HepG2 (cell line): Measurements from ENCODE around the gene SH3GL2. TPM values are rescaled to one million over a fixed set of nuclear protein-coding genes. Genes with fewer than 3 reads are reported as not detected.

Source experiments
- ATAC-seq: fragments of 200-7000 bp; cut with Tn5 transposase; 3 replicates; pipeline ENCODE4 v1.9.1; 2020; ENCODE audit warnings: mild to moderate bottlenecking, moderate library complexity
- BruUV-seq: library from RNA; stranded (reverse); fragments of 400-500 nt; replicated peaks from 2 replicates; lab custom pipeline; 2021; lab: Mats Ljungman, UMichigan
- CTCF ChIA-PET: fragments of 300-600 bp; formaldehyde crosslinking; extraction: SDS; loops from one replicate; lab custom pipeline; 2021; ENCODE audit warnings: low total read pairs, inconsistent platforms, low intra/inter-chr PET ratio; lab: Yijun Ruan, JAX
- POLR2A ChIA-PET: fragments of 350-600 bp; sonication (Branson Sonifier 250); formaldehyde crosslinking; loops from one replicate; lab custom pipeline; 2020; ENCODE audit warnings: antibody characterized with exemption, inconsistent platforms; lab: Yijun Ruan, JAX
- DNase-seq: peaks from one replicate; pipeline ENCODE4 v3.0.0-alpha.2; 2015; ENCODE audit warnings: low spot score
- FAIRE-seq: peaks from 3 replicates; lab custom pipeline; 2011; peaks lifted over from hg19 to GRCh38; lab: Jason Lieb, UNC
- H2AFZ ChIP-seq: one replicate; pipeline ENCODE4 v1.6.1; 2011; ENCODE audit warnings: low read length, inconsistent platforms
- H3K27ac ChIP-seq: fragments of 300-600 bp; 3 replicates; pipeline ENCODE4 v1.8.0; 2011; ENCODE audit warnings: mixed run types, mild to moderate bottlenecking, mixed read lengths, low read length, inconsistent platforms; ENCODE audit not compliant: insufficient read depth; ENCODE audit errors: extremely low read length
- H3K27me3 ChIP-seq, 2 experiments: fragments of 200-600 bp in 1 of 2; 2 replicates in 1 of 2; 3 replicates in 1 of 2; pipeline versions ENCODE4 v1.6.0 to v1.8.0; 2011; ENCODE audit warnings: low read length in 2 of 2, mild to moderate bottlenecking in 2 of 2, moderate library complexity in 2 of 2, inconsistent platforms in 1 of 2; ENCODE audit not compliant: insufficient read depth in 2 of 2, control insufficient read depth in 1 of 2
- H3K36me3 ChIP-seq, 2 experiments: fragments of 200-600 bp in 1 of 2; replicated peaks in 1 of 2; 2 replicates in 1 of 2; 3 replicates in 1 of 2; pipeline versions ENCODE4 v1.5.1 to v1.8.0; 2011; ENCODE audit warnings: low read length in 2 of 2, inconsistent platforms in 1 of 2; ENCODE audit not compliant: insufficient read depth in 2 of 2, control insufficient read depth in 1 of 2
- H3K4me1 ChIP-seq: 2 replicates; pipeline ENCODE4 v1.5.1; 2012; ENCODE audit warnings: low read length, inconsistent platforms; ENCODE audit not compliant: insufficient read depth
- H3K4me2 ChIP-seq: 2 replicates; pipeline ENCODE4 v1.6.0; 2011; ENCODE audit warnings: low read depth, low read length, inconsistent platforms
- H3K4me3 ChIP-seq, 3 experiments: fragments of 200-600 bp in 1 of 3; sonication (generic), shearing (Covaris generic) in 1 of 3; replicated peaks in 1 of 3; 2 replicates each; pipeline ENCODE4 v1.5.1; 2011 to 2016; ENCODE audit warnings: low read length in 3 of 3, inconsistent platforms in 2 of 3, low read depth in 2 of 3, mild to moderate bottlenecking in 2 of 3, control low read depth in 1 of 3, mixed read lengths in 1 of 3; ENCODE audit not compliant: insufficient read depth in 1 of 3
- H3K79me2 ChIP-seq: one replicate; pipeline ENCODE4 v1.6.1; 2011; ENCODE audit warnings: low read length, inconsistent platforms; ENCODE audit not compliant: insufficient read depth
- H3K9ac ChIP-seq: 2 replicates; pipeline ENCODE4 v1.6.0; 2011; ENCODE audit warnings: mild to moderate bottlenecking, low read depth, low read length, inconsistent platforms; ENCODE audit not compliant: insufficient read depth
- H3K9me3 ChIP-seq: 2 replicates; pipeline ENCODE4 v1.5.1; 2012; ENCODE audit warnings: mild to moderate bottlenecking, low read length
- H4K20me1 ChIP-seq: 2 replicates; pipeline ENCODE4 v1.6.0; 2011; ENCODE audit warnings: inconsistent platforms, mild to moderate bottlenecking, low read length, moderate library complexity; ENCODE audit not compliant: insufficient read depth
- ASH2L ChIP-seq: fragments of 300-600, 200-600 bp; sonication (generic); IDR thresholded peaks from 2 replicates; pipeline ENCODE4 v1.7.0; 2017; ENCODE audit warnings: low read depth, mild to moderate bottlenecking, moderate library complexity, mixed read lengths, low read length; ENCODE audit not compliant: insufficient read length
- DNMT1 ChIP-seq: sonication (generic); formaldehyde crosslinking; IDR thresholded peaks from 2 replicates; pipeline ENCODE4 v1.5.1; 2020; ENCODE audit warnings: mild to moderate bottlenecking, missing genetic modification reagents
- HNRNPK ChIP-seq: fragments of 200-400 bp; formaldehyde crosslinking; IDR thresholded peaks from 2 replicates; pipeline ENCODE4 v1.6.1; 2018; ENCODE audit warnings: low read length, low read depth, moderate library complexity, mild to moderate bottlenecking; ENCODE audit not compliant: poor library complexity, severe bottlenecking
- KLF12 ChIP-seq: sonication (generic); formaldehyde crosslinking; IDR thresholded peaks from 2 replicates; pipeline ENCODE4 v1.4.0; 2020; ENCODE audit warnings: missing genetic modification reagents, borderline replicate concordance
- MED1 ChIP-seq: sonication (generic); formaldehyde crosslinking; IDR thresholded peaks from 2 replicates; pipeline ENCODE4 v1.4.0; 2020; ENCODE audit warnings: missing genetic modification reagents
- NKX3-1 ChIP-seq: sonication (generic); formaldehyde crosslinking; IDR thresholded peaks from 2 replicates; pipeline ENCODE4 v1.5.0; 2020; ENCODE audit warnings: missing genetic modification reagents
- RCOR2 ChIP-seq: IDR thresholded peaks from 2 replicates; pipeline ENCODE4 v1.6.1; 2016; ENCODE audit warnings: missing biosample characterization, missing genetic modification reagents
- REL ChIP-seq: sonication (generic); formaldehyde crosslinking; conservative IDR thresholded peaks from 2 replicates; pipeline ENCODE4 v1.8.0; 2022; ENCODE audit warnings: mild to moderate bottlenecking, missing genetic modification reagents, moderate library complexity
- ZBTB20 ChIP-seq: sonication (generic); formaldehyde crosslinking; IDR thresholded peaks from 2 replicates; pipeline ENCODE4 v1.8.1; 2023; ENCODE audit warnings: missing genetic modification reagents, low read depth, mild to moderate bottlenecking, borderline replicate concordance
- WGBS: methylation state at CpG from one replicate; pipeline ENCODE4 v1.1.6; 2017; ENCODE audit warnings: low lambda C conversion rate; 5-methylcytosine and 5-hydroxymethylcytosine counted together
- in situ Hi-C: cut with HindIII; loops from 2 replicates; pipeline ENCODE4 v1.10.0; 2017; ENCODE audit warnings: low pct_unique_long_range_greater_than_20kb; ENCODE audit not compliant: extremely low pct_ligation_motif_present
- intact Hi-C: fragments of 100-400 bp; cut with micrococcal nuclease; formaldehyde crosslinking; loops from one replicate; pipeline ENCODE4 v1.10.0; 2022; ENCODE audit not compliant: unreplicated experiment
- polyA plus RNA-seq, 8 experiments: library from polyadenylated mRNA; depleted of rRNA in 3 of 8; stranded (reverse) in 7 of 8; unstranded in 1 of 8; fragments of >200 nt; fragmentation: Illumina TruSeq in 4 of 8; extraction: Trizol in 4 of 8; gene quantifications; 2 replicates each; pipeline versions ENCODE4 v1.2.1 to v1.2.3, GENCODE V29; 2011 to 2016; ENCODE audit warnings: low read depth in 4 of 8, missing spikeins in 1 of 8, mixed read lengths in 1 of 8; ENCODE audit not compliant: insufficient read depth in 1 of 8
- total RNA-seq, 5 experiments: library from RNA; depleted of rRNA; stranded (reverse); fragments of >200 nt; fragmentation: Illumina TruSeq; extraction: Trizol; gene quantifications; 2 replicates each; pipeline ENCODE4 v1.2.3, GENCODE V29; 2016; ENCODE audit warnings: low read depth in 1 of 5

The SH3GL2 gene
- total and polyA plus RNA-seq, 2 of the 13 experiments (the other 11 are each of a cell fraction or from before 2014, with no cell fraction given), result 0.04 TPM; not detected in 1

DNA sequence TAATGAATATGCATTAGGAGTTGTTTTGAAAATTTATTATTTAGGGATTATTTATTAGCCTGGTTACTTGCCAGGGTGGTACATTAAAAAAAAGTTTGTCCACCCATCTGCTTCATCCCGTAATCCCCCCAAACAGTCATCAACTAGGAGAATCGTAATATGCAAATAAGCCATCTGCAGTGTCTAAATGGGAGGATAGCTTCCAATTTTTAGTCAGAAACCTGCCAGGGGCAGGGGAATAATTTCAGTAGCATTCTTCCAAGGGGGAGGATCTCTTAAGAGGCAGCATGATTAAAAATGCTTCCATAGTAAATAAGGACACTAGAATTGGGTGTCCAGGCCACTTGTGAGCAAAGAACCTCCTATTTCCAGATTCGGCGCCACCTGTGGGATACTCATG is 43.3 kb downstream of the SH3GL2 start:
- CTCF ChIA-PET, result no interaction called here
- Histone ChIP-seq H4K20me1 (no peaks in the 10 kb centered on the region), H3K79me2 (no peaks in the 10 kb centered on the region), H3K27me3 (no peaks in the 10 kb centered on the region), H3K36me3 (no peaks in the 10 kb centered on the region), H3K9ac (no peak overlapping the region), H3K4me2 (no peak overlapping the region), H3K27ac (no peak overlapping the region), H3K4me3 (no peak overlapping the region), H2AFZ (no peak overlapping the region), H3K9me3 (no peaks in the 10 kb centered on the region), H3K4me1 (no peaks in the 10 kb centered on the region)
- intact Hi-C loops (no loop called here), in situ Hi-C loops (no loop called here)
- no peak for ATAC-seq
- TF ChIP-seq REL (CRISPR knock-in tag) (no peak), RCOR2 (CRISPR knock-in tag) (no peak)
- BruUV-seq, result no TSS peak
- POLR2A ChIA-PET, result no interaction called here
- FAIRE-seq, result no peak
- DNase-seq, result no peak
- 36% methylated on average over 4 of the region's 4 CpGs for WGBS

- DNase-seq (no peak), FAIRE-seq (no peak), ATAC-seq (no peak)
- Histone ChIP-seq H3K79me2 (no peaks in the 10 kb centered on the region), H2AFZ (no peak overlapping the region), H3K4me2 (no peak overlapping the region), H3K9me3 (no peaks in the 10 kb centered on the region), H4K20me1 (no peaks in the 10 kb centered on the region), H3K27ac (no peak overlapping the region), H3K4me3 (no peak overlapping the region), H3K27me3 (no peaks in the 10 kb centered on the region), H3K9ac (no peak overlapping the region), H3K36me3 (no peaks in the 10 kb centered on the region), H3K4me1 (no peaks in the 10 kb centered on the region)
- CTCF ChIA-PET, result no interaction called here
- in situ Hi-C loops, result no loop called here
- no TSS peak for BruUV-seq
- intact Hi-C loops, result no loop called here
- 11% methylated on average over 4 of the region's 6 CpGs for WGBS
- POLR2A ChIA-PET, result no interaction called here
- TF ChIP-seq HNRNPK, result peak; percentile 85
- TF ChIP-seq ASH2L, result no peak
- TF ChIP-seq ZBTB20, result no peak
- TF ChIP-seq KLF12 (CRISPR knock-in tag), result no peak
- no peak for TF ChIP-seq NKX3-1
- no peak for TF ChIP-seq MED1 (CRISPR knock-in tag)
- TF ChIP-seq DNMT1 (CRISPR knock-in tag), result no peak
These were observed 43.9 kb downstream of the SH3GL2 start for GRCh38 chr9:17622749-17623148.
